ENCODE data around the gene ADIPOR2.

ADIPOR2 gene

DNA sequence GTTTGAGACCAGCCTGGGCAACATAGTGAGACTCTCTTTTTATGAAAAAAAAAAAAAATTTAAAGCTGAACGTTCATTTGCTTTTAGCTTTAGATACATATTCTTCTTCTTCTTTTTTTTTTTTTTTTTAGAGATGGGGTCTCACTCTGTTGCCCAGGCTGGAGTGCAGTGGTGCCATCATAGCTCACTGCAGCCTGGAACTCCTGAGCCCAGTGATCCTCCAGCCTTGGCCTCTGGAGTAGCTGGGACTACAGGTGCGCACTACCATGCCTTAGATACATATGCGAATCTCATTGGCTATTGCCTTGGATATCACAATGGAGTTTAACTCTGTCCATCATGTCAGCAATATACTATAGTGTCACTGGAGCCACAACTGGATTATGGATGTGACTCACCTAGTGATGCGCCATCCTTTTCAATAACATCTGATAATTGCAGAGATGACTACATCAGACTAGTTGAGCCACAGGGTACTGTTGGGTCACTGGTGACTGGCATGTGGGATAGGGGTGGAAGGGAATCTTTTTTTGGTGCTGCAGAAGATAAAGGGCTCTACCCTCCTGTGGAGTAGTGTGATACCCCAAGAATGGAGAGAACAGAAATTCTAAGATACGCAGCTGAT is 2.7 kb upstream of the ADIPOR2 start:
- TF ChIP-seq, protein P1, sequence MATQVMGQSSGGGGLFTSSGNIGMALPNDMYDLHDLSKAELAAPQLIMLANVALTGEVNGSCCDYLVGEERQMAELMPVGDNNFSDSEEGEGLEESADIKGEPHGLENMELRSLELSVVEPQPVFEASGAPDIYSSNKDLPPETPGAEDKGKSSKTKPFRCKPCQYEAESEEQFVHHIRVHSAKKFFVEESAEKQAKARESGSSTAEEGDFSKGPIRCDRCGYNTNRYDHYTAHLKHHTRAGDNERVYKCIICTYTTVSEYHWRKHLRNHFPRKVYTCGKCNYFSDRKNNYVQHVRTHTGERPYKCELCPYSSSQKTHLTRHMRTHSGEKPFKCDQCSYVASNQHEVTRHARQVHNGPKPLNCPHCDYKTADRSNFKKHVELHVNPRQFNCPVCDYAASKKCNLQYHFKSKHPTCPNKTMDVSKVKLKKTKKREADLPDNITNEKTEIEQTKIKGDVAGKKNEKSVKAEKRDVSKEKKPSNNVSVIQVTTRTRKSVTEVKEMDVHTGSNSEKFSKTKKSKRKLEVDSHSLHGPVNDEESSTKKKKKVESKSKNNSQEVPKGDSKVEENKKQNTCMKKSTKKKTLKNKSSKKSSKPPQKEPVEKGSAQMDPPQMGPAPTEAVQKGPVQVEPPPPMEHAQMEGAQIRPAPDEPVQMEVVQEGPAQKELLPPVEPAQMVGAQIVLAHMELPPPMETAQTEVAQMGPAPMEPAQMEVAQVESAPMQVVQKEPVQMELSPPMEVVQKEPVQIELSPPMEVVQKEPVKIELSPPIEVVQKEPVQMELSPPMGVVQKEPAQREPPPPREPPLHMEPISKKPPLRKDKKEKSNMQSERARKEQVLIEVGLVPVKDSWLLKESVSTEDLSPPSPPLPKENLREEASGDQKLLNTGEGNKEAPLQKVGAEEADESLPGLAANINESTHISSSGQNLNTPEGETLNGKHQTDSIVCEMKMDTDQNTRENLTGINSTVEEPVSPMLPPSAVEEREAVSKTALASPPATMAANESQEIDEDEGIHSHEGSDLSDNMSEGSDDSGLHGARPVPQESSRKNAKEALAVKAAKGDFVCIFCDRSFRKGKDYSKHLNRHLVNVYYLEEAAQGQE (IDR thresholded peaks at IDR 0.05; ENCODE audit: insufficient read depth in 1 of 2, low read depth in 2 of 2, low read length in 2 of 2) = no peak
- TF ChIP-seq SIN3A (IDR thresholded peaks at IDR 0.05; ENCODE audit: borderline replicate concordance, insufficient read depth, low read length) (no peak), TAF1 (IDR thresholded peaks at IDR 0.05; ENCODE audit: borderline replicate concordance, insufficient read depth, low read length) (no peak), POLR2AphosphoS5 (IDR thresholded peaks at IDR 0.05; ENCODE audit: low read depth, low read length) (no peak), FOXP2 (optimal IDR thresholded peaks at IDR 0.05; ENCODE audit: borderline replicate concordance, extremely low read depth, extremely low read length, insufficient read depth) (no peak)

DNA sequence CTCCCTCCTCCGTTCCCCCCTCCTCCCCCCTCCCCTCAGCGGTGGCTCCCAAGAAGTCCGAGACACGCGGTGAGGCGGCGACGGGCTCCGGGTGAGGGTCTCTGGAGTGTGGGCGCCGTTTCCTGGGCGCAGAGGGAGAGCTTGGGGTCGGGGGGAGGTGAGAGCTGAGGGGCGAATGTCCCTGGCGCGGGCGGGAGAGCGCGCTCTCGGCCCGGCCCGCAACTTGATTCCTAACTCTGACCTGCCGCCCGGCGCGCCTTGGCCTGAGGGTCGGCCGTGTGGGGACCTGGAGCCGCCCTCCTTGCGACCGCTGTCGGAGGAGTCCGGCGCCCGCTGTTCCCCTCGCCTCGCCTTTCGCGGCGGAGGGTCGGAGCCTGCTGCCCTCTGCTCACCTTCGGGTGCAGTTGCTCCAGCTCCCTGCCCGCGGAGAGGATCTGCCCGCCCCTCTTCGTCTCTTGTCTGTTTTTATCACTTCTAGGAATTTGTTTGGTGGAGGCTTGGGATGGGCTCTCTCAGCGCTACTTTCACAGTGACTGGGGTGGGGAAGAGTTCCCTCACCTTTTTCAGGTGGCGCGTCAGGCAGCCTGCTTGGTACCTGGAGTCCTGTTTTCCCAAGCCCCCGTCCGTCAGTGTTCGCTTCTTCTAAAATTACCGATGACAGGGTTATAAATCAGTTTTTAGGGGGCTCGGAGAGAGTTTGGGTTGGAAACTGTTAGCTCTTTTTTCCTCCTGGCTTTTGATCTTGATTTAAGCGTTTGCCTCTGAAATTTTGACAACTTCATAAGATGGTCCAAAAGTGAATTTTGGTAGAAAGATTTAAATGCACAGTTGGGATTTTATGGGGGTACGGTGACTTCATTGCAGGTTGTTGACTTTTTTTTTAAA is 495 bp downstream of the ADIPOR2 start:
- TF ChIP-seq FOXP2 (optimal IDR thresholded peaks at IDR 0.05; ENCODE audit: borderline replicate concordance, extremely low read depth, extremely low read length, insufficient read depth) (no peak), TAF1 (IDR thresholded peaks at IDR 0.05; ENCODE audit: borderline replicate concordance, insufficient read depth, low read length) (no peak), SIN3A (IDR thresholded peaks at IDR 0.05; ENCODE audit: borderline replicate concordance, insufficient read depth, low read length) (no peak), POLR2AphosphoS5 (IDR thresholded peaks at IDR 0.05; ENCODE audit: low read depth, low read length) (no peak)
- TF ChIP-seq, protein P1 (IDR thresholded peaks at IDR 0.05; ENCODE audit: insufficient read depth in 1 of 2, low read depth in 2 of 2, low read length in 2 of 2) = no peak

DNA sequence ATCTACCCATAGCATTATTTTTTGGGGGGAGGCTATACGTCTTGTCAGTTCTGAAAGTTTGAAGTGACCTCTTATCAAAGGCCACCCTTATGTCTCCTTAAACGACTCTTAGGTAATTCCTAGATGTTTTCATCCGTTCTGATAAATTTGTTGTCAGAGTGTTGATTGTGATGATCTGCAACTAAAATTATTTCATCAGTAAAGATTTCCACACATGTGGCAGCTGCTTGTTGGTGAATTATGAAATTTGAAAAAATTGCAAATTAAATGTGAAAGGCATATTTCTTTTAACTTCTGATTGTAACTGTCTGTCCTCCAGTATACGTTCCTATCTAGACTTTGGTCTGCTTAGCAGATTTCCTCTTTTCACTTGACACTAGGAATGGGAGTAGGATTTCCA is 1.4 kb downstream of the ADIPOR2 start:
- no peak for TF ChIP-seq TAF1 (IDR thresholded peaks at IDR 0.05; ENCODE audit: borderline replicate concordance, insufficient read depth, low read length)
- no peak for TF ChIP-seq POLR2AphosphoS5 (IDR thresholded peaks at IDR 0.05; ENCODE audit: low read depth, low read length)
- TF ChIP-seq SIN3A (IDR thresholded peaks at IDR 0.05; ENCODE audit: borderline replicate concordance, insufficient read depth, low read length) = no peak

DNA sequence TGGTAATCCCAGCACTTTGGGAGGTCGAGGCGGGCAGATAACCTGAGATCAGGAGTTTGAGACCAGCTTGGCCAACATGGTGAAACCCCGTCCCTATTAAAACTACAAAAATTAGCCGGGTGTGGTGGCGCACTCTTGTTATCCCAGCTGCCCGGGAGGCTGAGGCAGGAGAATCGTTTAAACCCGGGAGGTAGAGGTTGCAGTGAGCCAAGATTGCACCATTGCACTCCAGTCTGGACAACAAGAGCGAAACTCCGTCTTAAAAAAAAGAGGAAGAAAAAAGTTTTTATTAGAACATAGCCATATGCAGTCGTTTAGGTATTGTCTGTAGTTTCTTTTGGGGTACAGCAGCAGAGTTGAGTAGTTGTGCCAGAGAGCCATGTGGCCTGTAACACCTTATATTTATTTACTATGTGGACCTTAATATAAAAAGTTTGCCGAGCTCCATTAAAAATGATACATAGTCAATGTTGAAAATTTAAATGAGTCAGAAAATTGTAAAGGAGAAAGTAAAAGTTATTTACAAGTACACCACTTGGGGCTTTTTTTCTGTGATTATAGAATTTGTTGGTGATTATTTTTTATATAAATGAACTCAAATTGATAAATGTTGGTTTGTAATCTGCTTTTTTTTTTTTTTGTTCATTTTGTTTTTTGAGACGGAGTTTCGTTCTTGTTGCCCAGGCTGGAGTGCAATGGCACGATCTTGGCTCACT is 2.2 kb downstream of the ADIPOR2 start:
- no peak for TF ChIP-seq POLR2AphosphoS5 (IDR thresholded peaks at IDR 0.05; ENCODE audit: low read depth, low read length)

DNA sequence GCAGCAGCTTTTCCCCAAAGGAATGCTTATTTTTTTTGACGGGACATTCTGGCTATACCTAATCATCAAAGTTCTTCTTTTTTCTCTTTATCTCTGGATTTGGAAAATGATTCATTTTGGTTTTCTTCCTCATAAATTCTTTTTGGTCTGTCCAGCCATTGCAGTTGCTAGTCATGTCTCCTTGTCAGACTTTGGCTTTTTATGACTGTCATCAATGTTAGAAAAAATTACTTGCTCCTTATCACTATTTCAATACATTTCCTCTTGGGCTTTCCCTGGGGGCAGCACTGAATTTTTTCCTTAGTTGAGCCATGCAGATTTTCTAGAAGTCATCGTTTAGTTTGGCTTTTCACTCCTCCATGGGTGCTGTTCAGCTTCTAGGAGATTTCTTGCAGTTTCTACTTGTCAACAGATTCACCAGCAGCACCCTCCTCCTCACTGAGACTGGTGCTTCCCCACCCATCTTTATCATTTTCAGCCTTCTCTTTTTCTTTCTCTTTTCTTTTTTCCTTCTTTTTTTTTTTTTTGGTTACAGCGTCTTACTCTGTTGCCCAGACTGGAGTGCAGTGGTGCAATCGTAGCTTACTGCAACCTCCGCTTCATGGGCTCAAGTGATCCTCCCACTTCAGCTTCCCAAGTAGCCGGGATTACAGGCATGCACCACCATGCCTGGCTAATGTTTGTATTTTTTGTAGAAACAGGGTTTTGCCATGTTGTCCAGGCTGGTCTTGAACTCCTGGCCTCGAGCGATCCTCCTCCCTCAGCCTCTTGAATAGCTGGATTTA is 5.2 kb downstream of the ADIPOR2 start:
- TF ChIP-seq FOXP2 (optimal IDR thresholded peaks at IDR 0.05; ENCODE audit: borderline replicate concordance, extremely low read depth, extremely low read length, insufficient read depth) (no peak), TAF1 (IDR thresholded peaks at IDR 0.05; ENCODE audit: borderline replicate concordance, insufficient read depth, low read length) (no peak)

DNA sequence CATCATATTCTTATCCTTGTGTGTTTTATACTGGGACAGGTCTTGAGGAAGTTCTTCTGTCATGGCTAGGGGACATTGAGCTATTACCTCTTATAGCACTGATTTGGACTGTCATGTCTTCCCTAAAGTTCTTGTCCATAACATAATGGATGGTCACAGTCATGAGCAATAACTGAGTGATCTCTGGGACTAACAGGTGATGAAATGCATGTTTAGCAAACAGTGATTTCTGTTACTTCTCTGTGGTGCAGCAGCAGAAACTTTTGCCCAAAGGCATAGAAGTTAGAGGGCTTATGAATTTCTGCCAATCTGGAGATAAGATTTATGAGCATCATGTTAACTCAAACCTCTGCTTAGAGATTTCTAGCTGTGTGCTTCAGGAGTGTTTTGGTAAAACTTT is 5.9 kb downstream of the ADIPOR2 start:
- TF ChIP-seq, protein P1 (IDR thresholded peaks at IDR 0.05; ENCODE audit: insufficient read depth in 1 of 2, low read depth in 2 of 2, low read length in 2 of 2) = no peak
- TF ChIP-seq SIN3A (IDR thresholded peaks at IDR 0.05; ENCODE audit: borderline replicate concordance, insufficient read depth, low read length) = no peak

All from PFSK-1 (cell line).